ENCODE results near the gene CCBE1.
A peak's percentile ranks its signal among the peaks of the same experiment; 100 is the strongest.

The CCBE1 gene

DNA sequence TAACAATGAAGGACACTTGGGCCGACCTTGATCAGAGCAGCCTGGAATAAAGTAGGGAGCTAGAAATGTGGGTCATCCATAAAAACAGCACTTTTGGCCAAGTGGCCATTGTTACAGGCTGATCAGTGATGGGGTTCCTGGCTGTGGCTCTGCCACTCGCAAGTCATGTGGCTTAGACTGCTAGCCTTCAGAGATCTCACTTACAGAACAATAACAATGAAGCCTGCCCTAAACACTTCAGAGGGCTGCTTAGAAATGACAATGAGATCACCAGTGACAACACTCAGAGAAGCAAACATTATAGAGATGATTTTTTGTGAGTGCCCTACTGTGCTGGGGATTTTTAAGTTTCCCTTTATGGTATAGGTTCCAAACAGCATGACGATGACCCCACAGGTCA is 230.2 kb downstream of the CCBE1 start:
- TF ChIP-seq ZBTB7A (IDR thresholded peaks at IDR 0.05; ENCODE audit: low read depth): no peak
- no peak for TF ChIP-seq CEBPB (IDR thresholded peaks at IDR 0.05)
- TF ChIP-seq RAD21 (IDR thresholded peaks at IDR 0.05; ENCODE audit: low read depth): no peak
- no peak for TF ChIP-seq TAF1 (IDR thresholded peaks at IDR 0.05; ENCODE audit: low read depth)

DNA sequence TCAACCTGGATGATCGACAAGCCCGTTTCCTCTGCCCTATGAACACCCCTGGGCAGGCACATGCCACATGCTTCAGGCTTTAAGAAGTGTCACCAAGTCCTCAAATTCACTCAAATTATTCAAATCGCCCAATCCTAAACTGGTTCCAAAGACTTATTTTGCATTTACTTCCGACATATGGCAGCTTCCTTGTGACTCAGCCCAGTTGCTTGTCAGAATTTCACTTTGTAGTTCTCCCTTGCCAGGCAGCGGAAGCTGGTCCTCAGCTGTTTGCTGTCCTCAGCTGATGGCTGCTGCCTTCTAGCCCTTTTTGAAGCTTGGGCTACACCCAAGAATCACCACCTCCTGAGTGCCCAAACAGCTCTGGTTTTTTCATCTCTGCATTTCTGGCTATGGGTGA is 232.7 kb downstream of the CCBE1 start:
- TF ChIP-seq YY1 (IDR thresholded peaks at IDR 0.05; ENCODE audit: low read depth) (no peak), TCF12 (IDR thresholded peaks at IDR 0.05; ENCODE audit: low read depth) (no peak), TAF1 (IDR thresholded peaks at IDR 0.05; ENCODE audit: low read depth) (no peak), CEBPB (IDR thresholded peaks at IDR 0.05) (no peak)
- TF ChIP-seq, protein P1, sequence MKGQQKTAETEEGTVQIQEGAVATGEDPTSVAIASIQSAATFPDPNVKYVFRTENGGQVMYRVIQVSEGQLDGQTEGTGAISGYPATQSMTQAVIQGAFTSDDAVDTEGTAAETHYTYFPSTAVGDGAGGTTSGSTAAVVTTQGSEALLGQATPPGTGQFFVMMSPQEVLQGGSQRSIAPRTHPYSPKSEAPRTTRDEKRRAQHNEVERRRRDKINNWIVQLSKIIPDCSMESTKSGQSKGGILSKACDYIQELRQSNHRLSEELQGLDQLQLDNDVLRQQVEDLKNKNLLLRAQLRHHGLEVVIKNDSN (IDR thresholded peaks at IDR 0.05): no peak

DNA sequence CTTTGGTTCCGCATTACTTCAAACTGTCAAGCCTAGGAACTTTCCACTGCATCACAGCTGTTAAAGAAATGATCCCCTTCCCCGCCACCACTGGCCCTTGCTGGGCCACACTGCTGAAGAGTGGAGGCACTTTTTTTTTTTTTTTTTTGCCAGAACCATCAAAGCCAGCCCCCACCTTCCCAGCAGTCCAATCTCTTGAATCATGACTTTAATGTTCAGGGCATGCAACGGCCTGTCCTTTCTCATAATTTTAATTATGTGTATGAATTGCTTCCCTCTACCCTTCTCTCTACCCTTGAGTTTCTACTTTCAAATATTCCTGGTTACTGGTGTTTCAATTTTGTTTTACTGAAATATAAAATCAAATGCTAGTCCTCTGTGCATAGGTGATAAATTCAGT is 236.1 kb downstream of the CCBE1 start:
- TF ChIP-seq CREB1 (IDR thresholded peaks at IDR 0.05; ENCODE audit: low read depth) (no peak), TEAD4 (IDR thresholded peaks at IDR 0.05) (no peak), NFIC (IDR thresholded peaks at IDR 0.05) (no peak), YY1 (IDR thresholded peaks at IDR 0.05; ENCODE audit: low read depth) (no peak), FOXM1 (IDR thresholded peaks at IDR 0.05; ENCODE audit: borderline replicate concordance, low read depth) (no peak), CEBPB (IDR thresholded peaks at IDR 0.05) (no peak), RAD21 (IDR thresholded peaks at IDR 0.05; ENCODE audit: low read depth) (no peak), TCF12 (IDR thresholded peaks at IDR 0.05; ENCODE audit: low read depth) (no peak), ZBTB7A (IDR thresholded peaks at IDR 0.05; ENCODE audit: low read depth) (no peak), EP300 (IDR thresholded peaks at IDR 0.05; ENCODE audit: borderline replicate concordance) (no peak), EGR1 (IDR thresholded peaks at IDR 0.05) (no peak), TAF1 (IDR thresholded peaks at IDR 0.05; ENCODE audit: low read depth) (no peak)
- TF ChIP-seq, protein P2, sequence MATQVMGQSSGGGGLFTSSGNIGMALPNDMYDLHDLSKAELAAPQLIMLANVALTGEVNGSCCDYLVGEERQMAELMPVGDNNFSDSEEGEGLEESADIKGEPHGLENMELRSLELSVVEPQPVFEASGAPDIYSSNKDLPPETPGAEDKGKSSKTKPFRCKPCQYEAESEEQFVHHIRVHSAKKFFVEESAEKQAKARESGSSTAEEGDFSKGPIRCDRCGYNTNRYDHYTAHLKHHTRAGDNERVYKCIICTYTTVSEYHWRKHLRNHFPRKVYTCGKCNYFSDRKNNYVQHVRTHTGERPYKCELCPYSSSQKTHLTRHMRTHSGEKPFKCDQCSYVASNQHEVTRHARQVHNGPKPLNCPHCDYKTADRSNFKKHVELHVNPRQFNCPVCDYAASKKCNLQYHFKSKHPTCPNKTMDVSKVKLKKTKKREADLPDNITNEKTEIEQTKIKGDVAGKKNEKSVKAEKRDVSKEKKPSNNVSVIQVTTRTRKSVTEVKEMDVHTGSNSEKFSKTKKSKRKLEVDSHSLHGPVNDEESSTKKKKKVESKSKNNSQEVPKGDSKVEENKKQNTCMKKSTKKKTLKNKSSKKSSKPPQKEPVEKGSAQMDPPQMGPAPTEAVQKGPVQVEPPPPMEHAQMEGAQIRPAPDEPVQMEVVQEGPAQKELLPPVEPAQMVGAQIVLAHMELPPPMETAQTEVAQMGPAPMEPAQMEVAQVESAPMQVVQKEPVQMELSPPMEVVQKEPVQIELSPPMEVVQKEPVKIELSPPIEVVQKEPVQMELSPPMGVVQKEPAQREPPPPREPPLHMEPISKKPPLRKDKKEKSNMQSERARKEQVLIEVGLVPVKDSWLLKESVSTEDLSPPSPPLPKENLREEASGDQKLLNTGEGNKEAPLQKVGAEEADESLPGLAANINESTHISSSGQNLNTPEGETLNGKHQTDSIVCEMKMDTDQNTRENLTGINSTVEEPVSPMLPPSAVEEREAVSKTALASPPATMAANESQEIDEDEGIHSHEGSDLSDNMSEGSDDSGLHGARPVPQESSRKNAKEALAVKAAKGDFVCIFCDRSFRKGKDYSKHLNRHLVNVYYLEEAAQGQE (IDR thresholded peaks at IDR 0.05; ENCODE audit: low read depth): no peak
- TF ChIP-seq, protein P1 (IDR thresholded peaks at IDR 0.05): no peak
- TF ChIP-seq, protein P3, sequence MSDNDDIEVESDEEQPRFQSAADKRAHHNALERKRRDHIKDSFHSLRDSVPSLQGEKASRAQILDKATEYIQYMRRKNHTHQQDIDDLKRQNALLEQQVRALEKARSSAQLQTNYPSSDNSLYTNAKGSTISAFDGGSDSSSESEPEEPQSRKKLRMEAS (IDR thresholded peaks at IDR 0.05): no peak

DNA sequence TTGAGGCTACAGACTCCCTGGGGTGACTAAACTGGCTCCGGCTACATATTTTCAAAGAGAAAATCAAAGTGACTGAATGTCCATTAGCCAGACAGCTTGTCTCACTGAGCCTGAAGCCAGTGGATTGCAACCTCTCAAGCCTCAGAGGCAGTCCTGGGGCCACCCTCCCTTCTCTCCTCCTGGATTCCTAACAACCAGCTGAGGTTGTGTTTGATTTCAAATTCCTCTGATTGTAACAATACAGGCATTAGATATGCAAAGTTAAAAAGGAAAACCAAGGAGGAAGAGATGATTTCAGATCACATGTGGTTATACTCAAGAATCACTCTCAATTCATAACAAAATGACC is 237.2 kb downstream of the CCBE1 start:
- TF ChIP-seq YY1 (IDR thresholded peaks at IDR 0.05; ENCODE audit: low read depth): no peak
- TF ChIP-seq, protein P1 (IDR thresholded peaks at IDR 0.05): no peak
- TF ChIP-seq CEBPB (IDR thresholded peaks at IDR 0.05): no peak
- no peak for TF ChIP-seq FOXM1 (IDR thresholded peaks at IDR 0.05; ENCODE audit: borderline replicate concordance, low read depth)
- TF ChIP-seq NFIC (IDR thresholded peaks at IDR 0.05): no peak
- no peak for TF ChIP-seq TEAD4 (IDR thresholded peaks at IDR 0.05)
- TF ChIP-seq, protein P2 (IDR thresholded peaks at IDR 0.05; ENCODE audit: low read depth): no peak
- TF ChIP-seq RAD21 (IDR thresholded peaks at IDR 0.05; ENCODE audit: low read depth): no peak
- TF ChIP-seq, protein P3 (IDR thresholded peaks at IDR 0.05): no peak
- TF ChIP-seq CREB1 (IDR thresholded peaks at IDR 0.05; ENCODE audit: low read depth): no peak
- no peak for TF ChIP-seq EGR1 (IDR thresholded peaks at IDR 0.05)
- TF ChIP-seq TCF12 (IDR thresholded peaks at IDR 0.05; ENCODE audit: low read depth): no peak
- TF ChIP-seq EP300 (IDR thresholded peaks at IDR 0.05; ENCODE audit: borderline replicate concordance): no peak
- no peak for TF ChIP-seq ZBTB7A (IDR thresholded peaks at IDR 0.05; ENCODE audit: low read depth)
- no peak for TF ChIP-seq TAF1 (IDR thresholded peaks at IDR 0.05; ENCODE audit: low read depth)

DNA sequence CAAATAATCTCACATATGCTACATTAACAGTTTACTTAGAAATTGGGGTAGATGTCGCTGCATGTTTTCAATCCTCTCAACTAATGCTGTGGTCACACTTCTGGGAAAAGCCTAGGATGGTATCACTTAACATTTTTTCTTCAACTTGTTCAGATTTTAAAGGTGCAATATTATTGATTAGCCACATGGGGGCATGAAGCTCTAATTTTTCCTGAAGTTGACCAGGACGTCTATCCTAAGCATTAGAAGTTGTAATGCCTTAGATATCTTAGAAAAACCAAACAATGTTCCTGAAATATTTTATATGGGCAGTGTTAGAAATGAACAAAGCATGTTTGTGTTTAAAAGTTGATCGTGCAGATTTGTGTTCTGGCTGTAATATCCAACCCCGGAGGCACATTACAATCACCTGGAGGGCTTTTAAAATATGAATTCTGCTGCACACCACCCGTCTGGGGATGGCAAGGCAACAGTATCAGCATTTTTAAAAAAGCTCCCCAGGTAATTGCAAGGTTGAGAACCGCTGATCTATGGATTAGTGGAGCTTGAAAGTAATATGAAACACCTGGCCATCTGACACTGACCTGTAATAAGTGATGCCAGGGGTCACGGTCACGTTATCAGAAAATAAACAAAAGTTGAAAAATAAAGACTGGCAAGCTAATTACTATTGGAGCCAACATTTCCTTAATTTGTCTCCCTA is 237.7 kb downstream of the CCBE1 start:
- TF ChIP-seq EGR1 (IDR thresholded peaks at IDR 0.05) (no peak), ZBTB7A (IDR thresholded peaks at IDR 0.05; ENCODE audit: low read depth) (no peak), RAD21 (IDR thresholded peaks at IDR 0.05; ENCODE audit: low read depth) (peak; percentile 61)

DNA sequence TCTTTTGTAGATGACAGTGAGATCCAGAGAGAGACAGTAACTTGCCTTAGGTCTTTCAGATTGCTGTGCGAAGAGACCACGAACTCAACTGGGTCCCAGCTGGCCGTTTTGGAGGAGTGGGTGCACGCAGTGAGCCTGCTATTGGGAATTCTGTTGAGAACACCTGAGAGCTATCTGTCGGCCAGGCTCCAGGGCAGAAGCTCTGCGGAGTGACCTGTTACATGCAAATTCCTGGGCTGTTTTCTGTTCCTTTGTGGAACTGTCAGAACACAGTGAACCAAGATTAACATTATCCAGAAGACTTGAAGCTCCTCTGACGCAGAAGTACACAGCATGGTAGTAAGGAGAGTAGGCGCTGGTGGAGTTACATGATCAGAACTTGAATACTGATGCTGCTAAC is 238.6 kb downstream of the CCBE1 start:
- TF ChIP-seq RAD21 (IDR thresholded peaks at IDR 0.05; ENCODE audit: low read depth) (no peak), YY1 (IDR thresholded peaks at IDR 0.05; ENCODE audit: low read depth) (no peak), ZBTB7A (IDR thresholded peaks at IDR 0.05; ENCODE audit: low read depth) (no peak), FOXM1 (IDR thresholded peaks at IDR 0.05; ENCODE audit: borderline replicate concordance, low read depth) (no peak), EGR1 (IDR thresholded peaks at IDR 0.05) (no peak), NFIC (IDR thresholded peaks at IDR 0.05) (no peak), CEBPB (IDR thresholded peaks at IDR 0.05) (no peak), TAF1 (IDR thresholded peaks at IDR 0.05; ENCODE audit: low read depth) (no peak), TCF12 (IDR thresholded peaks at IDR 0.05; ENCODE audit: low read depth) (no peak), EP300 (IDR thresholded peaks at IDR 0.05; ENCODE audit: borderline replicate concordance) (no peak), CREB1 (IDR thresholded peaks at IDR 0.05; ENCODE audit: low read depth) (no peak), TEAD4 (IDR thresholded peaks at IDR 0.05) (no peak)
- TF ChIP-seq, protein P3 (IDR thresholded peaks at IDR 0.05): no peak
- TF ChIP-seq, protein P1 (IDR thresholded peaks at IDR 0.05): no peak
- TF ChIP-seq, protein P2 (IDR thresholded peaks at IDR 0.05; ENCODE audit: low read depth): no peak

All from Ishikawa (cell line).